GM23338 (cell line): ENCODE measurements around the gene ROR1.

Experiments used
- CREB1 ChIP-seq: fragments of 250-450 bp; sonication (Bioruptor Pico); IDR thresholded peaks from 2 replicates; pipeline ENCODE4 v1.5.0; 2020; ENCODE audit warnings: low read depth, mild to moderate bottlenecking, moderate library complexity
- CTCF ChIP-seq, 2 experiments: fragments of 200-600 bp in 1 of 2; sonication (generic) in 1 of 2; conservative IDR thresholded peaks; 2 replicates each; pipeline versions ENCODE4 v1.5.1 to v1.6.1; 2016 to 2017; ENCODE audit warnings: antibody characterized with exemption in 2 of 2, low read depth in 2 of 2, mild to moderate bottlenecking in 2 of 2, moderate library complexity in 1 of 2
- ETS1 ChIP-seq: IDR thresholded peaks from 2 replicates; pipeline ENCODE4 v1.6.1; 2016; ENCODE audit warnings: antibody characterized with exemption
- EZH2 ChIP-seq: fragments of 200-600 bp; sonication (generic); IDR thresholded peaks from one replicate; pipeline ENCODE4 v1.8.0; 2017; ENCODE audit warnings: antibody characterized with exemption, mild to moderate bottlenecking, low read depth; ENCODE audit not compliant: unreplicated experiment
- EZH2phosphoT487 ChIP-seq: fragments of 200-600 bp; sonication (generic); IDR thresholded peaks from one replicate; pipeline ENCODE4 v1.8.1; 2018; ENCODE audit warnings: antibody characterized with exemption; ENCODE audit not compliant: unreplicated experiment
- JUNB ChIP-seq: IDR thresholded peaks from one replicate; pipeline ENCODE4 v1.6.1; 2016; ENCODE audit warnings: antibody characterized with exemption; ENCODE audit not compliant: unreplicated experiment
- NANOG ChIP-seq: IDR thresholded peaks from 2 replicates; pipeline ENCODE4 v1.6.1; 2016; ENCODE audit warnings: antibody characterized with exemption, borderline replicate concordance
- POLR2AphosphoS5 ChIP-seq: IDR thresholded peaks from 2 replicates; pipeline ENCODE4 v1.6.1; 2016; ENCODE audit warnings: antibody characterized with exemption, low read depth
- REST ChIP-seq: IDR thresholded peaks from one replicate; pipeline ENCODE4 v1.6.1; 2018; ENCODE audit warnings: antibody characterized with exemption; ENCODE audit not compliant: unreplicated experiment
- STAT1 ChIP-seq: IDR thresholded peaks from one replicate; pipeline ENCODE4 v1.6.1; 2016; ENCODE audit warnings: antibody characterized with exemption; ENCODE audit not compliant: unreplicated experiment
- ZNF462 ChIP-seq: fragments of 250-450 bp; sonication (Bioruptor Pico); IDR thresholded peaks from 2 replicates; pipeline ENCODE4 v1.5.0; 2020; ENCODE audit warnings: mild to moderate bottlenecking, moderate library complexity

- no peak for TF ChIP-seq EZH2
- TF ChIP-seq CTCF (conservative IDR thresholded peaks at IDR 0.05; ENCODE audit: low read depth in 2 of 2): no peak
- TF ChIP-seq JUNB: no peak
- no peak for TF ChIP-seq POLR2AphosphoS5
- TF ChIP-seq REST: no peak
- no peak for TF ChIP-seq EZH2phosphoT487
- no peak for TF ChIP-seq NANOG
- TF ChIP-seq ETS1: no peak
- no peak for TF ChIP-seq CREB1 (CRISPR knock-in tag)
- TF ChIP-seq ZNF462 (CRISPR knock-in tag): no peak
- TF ChIP-seq STAT1: no peak
Observed at GRCh38 chr1:63740432-63740831, 33.4 kb upstream of the ROR1 start.
